HK-2 (cell line): ENCODE data around the gene SNAP25.

Experiments used
- DNase-seq: peaks from one replicate; pipeline ENCODE4 v3.0.0-alpha.2; 2018; ENCODE audit not compliant: unreplicated experiment

The SNAP25 gene

GRCh38 chr20:10263385-10264165 is 44.9 kb downstream of the SNAP25 start:
- no peak for DNase-seq

DNA sequence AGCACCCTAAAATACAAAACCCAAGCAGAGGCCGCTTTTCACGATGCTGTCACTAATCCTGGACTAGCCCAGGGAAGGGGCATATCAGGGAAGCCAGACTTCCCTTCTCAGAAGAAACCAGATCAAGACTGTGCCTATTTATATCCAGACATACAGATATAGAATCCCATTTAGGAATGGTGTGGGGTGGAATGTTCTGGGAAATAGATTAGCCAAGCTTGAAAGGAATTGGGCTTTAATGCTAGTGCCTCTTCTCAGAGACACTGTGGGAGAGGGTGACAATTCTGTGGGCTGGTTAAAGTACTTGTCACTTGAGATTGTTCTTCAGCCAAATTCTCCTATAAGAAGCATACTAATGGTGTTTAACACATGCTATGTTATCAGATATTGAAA is 45.5 kb downstream of the SNAP25 start:
- DNase-seq = no peak

- DNase-seq = no peak
These were observed 50.0 kb downstream of the SNAP25 start for GRCh38 chr20:10268636-10269035.

DNA sequence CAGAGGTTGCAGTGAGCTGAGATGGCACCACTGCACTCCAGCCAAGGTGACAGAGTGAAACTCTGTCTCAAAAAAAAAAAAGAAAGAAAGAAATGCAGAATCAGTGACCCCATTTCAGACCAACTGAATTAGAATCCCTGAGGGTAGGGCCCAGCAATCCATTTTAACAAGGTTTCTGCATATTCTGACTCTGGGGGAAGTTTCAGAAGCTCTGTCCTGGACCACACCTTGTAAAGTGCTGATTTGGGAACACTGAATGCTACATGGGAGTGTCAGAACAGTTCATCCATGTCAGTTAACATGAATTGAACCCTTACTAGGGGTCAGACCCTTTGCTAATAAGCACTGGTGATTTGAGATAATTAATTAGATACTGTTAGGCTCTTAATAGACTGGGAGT is 52.0 kb downstream of the SNAP25 start:
- DNase-seq = no peak

- DNase-seq = no peak
These were observed 53.0 kb downstream of the SNAP25 start for GRCh38 chr20:10271494-10272219.

DNA sequence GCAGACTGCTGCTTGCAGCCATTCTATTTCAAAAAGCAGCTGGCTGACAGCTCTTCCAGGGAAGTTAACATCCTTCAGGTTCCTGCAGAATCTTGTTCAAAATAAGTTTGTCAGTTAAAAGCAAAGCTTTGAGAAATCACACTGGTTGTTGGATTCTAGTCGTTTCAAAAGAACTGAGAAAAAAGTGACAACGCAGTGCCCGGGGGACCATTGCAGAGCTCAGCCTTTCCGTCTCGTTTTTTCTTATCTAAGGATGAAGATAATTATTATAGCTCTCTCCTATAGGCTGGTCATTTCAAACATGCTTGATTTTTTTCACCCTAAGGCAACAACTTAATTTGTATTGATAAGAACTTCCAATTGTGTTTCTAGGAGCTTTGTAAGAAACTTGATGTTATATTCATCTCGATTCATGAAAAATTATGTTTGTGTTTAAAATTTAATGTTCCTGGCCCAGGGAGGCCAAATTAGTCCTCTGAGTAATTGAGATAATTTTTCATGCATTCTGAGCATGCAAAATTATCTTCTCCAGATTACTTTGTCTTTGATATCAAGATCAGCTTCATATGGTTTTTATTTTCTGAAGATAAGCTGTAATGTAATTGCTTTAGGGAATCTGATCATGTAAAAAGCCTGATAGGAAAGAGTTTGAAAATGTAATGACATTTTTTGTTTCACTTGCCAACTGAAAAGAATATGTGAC is 58.4 kb downstream of the SNAP25 start:
- no peak for DNase-seq

DNA sequence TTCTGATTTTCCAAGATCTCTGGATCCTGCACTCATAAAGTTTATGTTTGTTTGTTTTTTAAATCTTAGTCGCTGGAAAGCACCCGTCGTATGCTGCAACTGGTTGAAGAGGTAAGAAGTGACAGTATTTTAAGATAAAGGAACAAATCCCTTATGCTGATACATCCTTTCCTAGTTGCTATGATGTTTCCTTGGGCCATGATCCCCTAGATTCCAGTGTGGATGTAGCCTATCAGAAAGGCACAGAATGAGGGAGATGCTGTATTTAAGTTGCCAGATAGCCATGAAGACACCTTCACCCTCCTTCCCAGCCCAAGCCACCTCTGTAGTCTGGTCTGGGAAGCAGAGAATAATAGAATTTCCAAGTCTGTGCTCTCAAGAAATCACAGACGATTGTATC is 59.0 kb downstream of the SNAP25 start:
- DNase-seq = no peak

DNA sequence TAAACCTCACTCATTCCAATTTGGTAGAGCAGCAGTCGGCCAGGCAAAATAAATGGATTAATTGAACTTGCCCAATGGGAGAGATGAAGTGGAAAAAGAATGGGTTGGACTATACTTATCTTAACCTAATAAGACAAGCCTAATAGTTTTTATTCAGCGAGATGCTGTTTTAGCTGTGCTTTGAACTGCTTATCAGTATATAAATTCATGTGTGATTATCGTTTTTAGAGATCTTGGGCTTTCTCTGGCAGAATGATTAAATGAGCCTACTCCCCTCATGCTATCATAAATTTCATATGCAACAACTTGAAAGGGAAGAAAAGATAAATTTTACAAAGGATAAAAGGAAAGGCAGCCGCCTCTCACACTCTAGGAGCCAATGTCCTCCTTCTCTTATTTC is 59.8 kb downstream of the SNAP25 start:
- DNase-seq = no peak

- no peak for DNase-seq
These were observed 61.6 kb downstream of the SNAP25 start for GRCh38 chr20:10280018-10280908.

DNA sequence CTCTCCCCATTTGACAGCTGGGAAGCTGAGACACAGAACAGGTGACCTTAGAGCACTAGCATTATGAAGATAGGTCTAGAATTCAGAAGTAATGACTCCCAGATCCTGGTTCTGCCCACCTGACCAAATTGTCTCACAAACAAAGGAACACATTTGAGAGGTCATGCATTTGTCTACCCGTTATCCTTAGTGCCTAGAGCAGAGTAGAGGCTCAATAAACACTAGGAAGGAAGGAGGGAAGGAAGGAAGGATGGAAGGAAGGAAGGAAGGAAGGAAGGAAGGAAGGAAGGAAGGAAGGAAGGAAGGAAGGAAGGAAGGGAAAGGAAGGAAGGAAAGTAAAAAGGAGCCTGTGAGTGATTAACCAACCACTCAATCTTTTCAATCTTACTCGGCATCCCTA is 63.3 kb downstream of the SNAP25 start:
- DNase-seq = no peak

DNA sequence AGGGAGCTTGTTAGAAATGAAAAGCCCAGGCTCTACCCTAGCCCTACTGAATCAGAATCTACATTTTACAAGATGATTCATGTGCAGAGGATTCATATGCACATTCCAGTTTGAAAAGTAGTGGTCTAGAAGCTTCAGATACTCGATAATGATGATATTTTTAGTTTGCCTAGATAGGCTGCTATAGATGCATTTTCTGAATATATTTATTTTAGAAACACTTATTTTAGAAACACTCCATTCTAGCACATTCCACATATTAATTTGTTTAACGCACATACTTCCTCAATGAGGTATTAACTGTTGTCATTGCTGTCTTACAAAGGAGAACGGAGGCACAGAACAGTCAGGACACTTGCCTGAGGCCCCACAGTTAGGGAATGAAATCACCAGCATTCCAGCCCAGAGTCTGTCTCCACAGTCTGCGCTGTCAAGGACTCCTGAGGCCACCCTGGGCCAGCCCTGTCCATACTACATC is 64.4 kb downstream of the SNAP25 start:
- no peak for DNase-seq

DNA sequence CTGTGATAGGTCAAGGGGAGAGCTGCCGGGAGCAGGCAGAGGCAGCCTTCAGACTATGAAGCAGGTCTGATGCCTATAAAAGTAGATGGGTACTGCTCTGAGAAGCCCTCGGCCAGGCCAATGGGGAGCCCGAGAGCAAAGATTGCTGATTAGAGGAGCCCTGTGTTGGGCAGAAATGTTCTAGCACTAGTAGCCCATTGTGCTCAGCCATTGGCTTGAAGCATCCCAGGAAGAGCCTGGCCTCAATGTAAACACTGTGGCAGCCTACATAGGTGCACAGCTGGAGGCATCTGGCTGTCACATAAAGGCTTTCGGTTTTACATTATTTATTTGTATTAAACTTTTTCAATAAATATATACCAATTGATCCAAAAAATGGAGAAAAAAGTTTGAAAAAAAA is 67.7 kb downstream of the SNAP25 start:
- DNase-seq = no peak

- no peak for DNase-seq
These were observed 69.8 kb downstream of the SNAP25 start for GRCh38 chr20:10288421-10288820.

DNA sequence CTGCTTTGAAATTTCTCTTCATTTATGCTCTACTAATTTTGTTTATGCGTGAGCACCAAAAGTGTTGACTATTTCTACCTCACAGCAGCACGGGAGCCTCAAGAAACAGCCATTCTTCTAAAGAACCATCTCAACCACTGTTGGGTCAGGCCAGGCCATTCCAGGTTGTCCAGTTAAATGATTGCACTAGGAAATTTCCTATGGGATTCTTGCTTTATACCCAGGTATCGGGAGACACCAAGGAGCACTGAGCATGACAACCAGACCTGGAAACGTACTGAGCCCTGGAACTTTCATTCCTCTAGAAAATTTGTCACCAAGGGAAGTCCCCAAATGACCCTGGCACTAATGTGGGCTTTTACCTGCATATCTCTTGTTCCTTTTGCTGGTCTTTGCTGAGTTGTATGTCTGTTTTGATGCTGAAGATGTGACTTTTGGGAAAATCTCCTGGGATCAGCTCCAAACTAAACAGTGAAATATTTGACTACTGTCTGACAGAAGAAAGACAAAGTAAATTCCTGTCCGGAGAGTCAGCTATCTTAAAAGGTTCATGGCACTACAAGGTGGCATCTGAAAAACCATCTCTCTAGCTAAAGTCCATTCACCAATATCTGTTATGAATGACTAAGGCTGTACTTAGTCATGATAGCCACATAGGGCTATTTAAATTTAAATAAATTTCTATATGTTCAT is 70.5 kb downstream of the SNAP25 start:
- DNase-seq = no peak

GRCh38 chr20:10291568-10292248 is 73.1 kb downstream of the SNAP25 start:
- no peak for DNase-seq

DNA sequence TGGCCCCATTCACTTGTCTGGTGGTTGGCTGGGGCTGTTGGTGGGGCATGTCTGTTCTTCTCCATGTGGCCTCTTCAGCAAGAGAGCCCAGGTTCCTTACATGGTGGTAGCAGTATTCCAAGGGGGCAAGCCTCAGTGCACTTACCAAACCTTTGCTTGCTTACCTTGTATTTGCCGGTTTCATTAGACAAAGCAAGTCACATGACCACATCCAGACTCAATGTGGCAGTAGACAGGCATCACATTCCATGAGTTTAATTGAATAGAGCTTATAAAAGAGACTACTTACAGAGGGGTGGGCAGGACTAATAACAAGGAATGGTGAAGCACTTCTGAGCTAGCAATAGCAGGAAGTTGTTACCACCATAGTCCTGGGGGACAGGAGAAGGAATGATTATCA is 78.6 kb downstream of the SNAP25 start:
- no peak for DNase-seq

GRCh38 chr20:10297684-10298240 is 79.1 kb downstream of the SNAP25 start:
- no peak for DNase-seq

DNA sequence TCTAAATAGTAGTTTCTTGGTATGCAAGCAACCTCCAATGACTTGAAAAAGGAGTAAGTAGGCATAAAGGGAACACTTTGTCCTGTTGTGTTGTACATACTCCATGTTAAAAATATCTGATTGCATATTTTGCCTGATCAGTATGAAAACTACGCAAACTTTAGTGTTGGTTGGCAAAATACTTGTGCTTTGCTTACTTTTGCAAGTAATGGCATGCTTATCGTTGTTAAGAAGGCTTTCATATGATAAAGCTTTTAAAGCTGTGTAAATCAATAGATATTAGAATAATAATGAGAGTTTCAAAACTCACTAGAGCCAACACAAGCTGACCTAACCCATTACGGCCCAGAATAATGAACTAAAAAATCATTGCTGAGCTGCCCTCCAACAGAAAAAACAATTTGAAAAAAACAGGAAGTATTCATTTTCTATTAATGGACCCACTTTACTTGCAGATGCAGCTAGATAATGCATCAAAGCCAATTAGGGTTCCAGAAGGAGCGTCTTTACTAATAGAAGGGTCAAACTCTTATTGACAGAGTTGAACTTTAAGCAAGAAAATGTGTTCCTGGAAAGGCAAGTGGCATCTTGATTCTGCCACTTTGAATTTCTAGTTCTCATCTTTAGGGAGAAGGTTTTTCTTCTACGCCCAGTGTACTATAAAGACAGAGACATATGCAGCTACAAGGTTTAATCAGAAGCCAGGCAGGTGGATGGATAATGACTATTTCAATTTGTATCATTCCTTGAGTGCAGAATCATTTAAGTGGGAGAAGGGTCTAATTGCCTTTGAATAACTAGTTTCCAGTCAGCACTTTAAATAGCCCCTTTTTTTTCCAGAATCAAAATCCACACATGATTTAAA is 82.2 kb downstream of the SNAP25 start:
- DNase-seq = no peak

GRCh38 chr20:10303852-10304251 is 85.2 kb downstream of the SNAP25 start:
- no peak for DNase-seq
